Measurements from ENCODE around the gene EXOC2.

DNA sequence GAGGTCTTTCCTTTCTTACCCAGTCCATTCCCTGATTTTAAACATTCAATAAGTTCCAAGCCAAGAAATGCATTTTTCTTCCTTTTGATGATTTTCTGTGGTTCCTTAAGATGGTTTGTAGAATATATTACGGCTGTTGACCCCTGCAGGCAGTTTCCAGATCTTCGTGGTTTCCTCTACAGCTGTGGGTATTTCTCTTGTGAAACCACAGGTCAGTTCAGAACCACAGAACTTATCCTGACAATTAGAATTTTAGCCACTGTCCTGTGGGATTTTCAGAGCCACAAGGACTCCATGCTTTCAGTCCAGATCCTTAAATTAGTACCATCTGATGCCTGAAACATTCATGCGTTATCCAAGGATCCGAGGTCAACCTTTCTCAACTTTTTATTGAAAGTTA lies 29.7 kb upstream of the EXOC2 start:
- TF ChIP-seq, protein P1, sequence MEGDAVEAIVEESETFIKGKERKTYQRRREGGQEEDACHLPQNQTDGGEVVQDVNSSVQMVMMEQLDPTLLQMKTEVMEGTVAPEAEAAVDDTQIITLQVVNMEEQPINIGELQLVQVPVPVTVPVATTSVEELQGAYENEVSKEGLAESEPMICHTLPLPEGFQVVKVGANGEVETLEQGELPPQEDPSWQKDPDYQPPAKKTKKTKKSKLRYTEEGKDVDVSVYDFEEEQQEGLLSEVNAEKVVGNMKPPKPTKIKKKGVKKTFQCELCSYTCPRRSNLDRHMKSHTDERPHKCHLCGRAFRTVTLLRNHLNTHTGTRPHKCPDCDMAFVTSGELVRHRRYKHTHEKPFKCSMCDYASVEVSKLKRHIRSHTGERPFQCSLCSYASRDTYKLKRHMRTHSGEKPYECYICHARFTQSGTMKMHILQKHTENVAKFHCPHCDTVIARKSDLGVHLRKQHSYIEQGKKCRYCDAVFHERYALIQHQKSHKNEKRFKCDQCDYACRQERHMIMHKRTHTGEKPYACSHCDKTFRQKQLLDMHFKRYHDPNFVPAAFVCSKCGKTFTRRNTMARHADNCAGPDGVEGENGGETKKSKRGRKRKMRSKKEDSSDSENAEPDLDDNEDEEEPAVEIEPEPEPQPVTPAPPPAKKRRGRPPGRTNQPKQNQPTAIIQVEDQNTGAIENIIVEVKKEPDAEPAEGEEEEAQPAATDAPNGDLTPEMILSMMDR (IDR thresholded peaks at IDR 0.05; ENCODE audit: borderline replicate concordance, extremely low read depth, low read length, poor library complexity, severe bottlenecking): no peak
- TF ChIP-seq EZH2 (IDR thresholded peaks at IDR 0.05; ENCODE audit: borderline replicate concordance, low read depth, low read length, severe bottlenecking): no peak
